Measurements from ENCODE around the gene LRP1.

Gene LRP1

GRCh38 chr12:57160741-57161140 lies 32.5 kb downstream of the LRP1 start:
- TF ChIP-seq PATZ1 (CRISPR knock-in tag; IDR thresholded peaks at IDR 0.05; ENCODE audit: borderline replicate concordance) (no peak), ZC3H10 (CRISPR knock-in tag; IDR thresholded peaks at IDR 0.05) (no peak), ESRRG (CRISPR knock-in tag; IDR thresholded peaks at IDR 0.05) (no peak), ZNF70 (CRISPR knock-in tag; IDR thresholded peaks at IDR 0.05) (no peak), ISL1 (CRISPR knock-in tag; IDR thresholded peaks at IDR 0.05) (no peak), SNAI2 (CRISPR knock-in tag; IDR thresholded peaks at IDR 0.05) (no peak), TSHZ2 (CRISPR knock-in tag; IDR thresholded peaks at IDR 0.05) (no peak), GLIS3 (CRISPR knock-in tag; IDR thresholded peaks at IDR 0.05) (no peak), POU6F1 (CRISPR knock-in tag; IDR thresholded peaks at IDR 0.05; ENCODE audit: borderline replicate concordance, low read depth) (no peak), ZNF565 (CRISPR knock-in tag; conservative IDR thresholded peaks at IDR 0.05; ENCODE audit: low read depth) (no peak)
- no peak for ATAC-seq

- TF ChIP-seq ZFP3 (CRISPR knock-in tag; IDR thresholded peaks at IDR 0.05) (no peak), GLIS3 (CRISPR knock-in tag; IDR thresholded peaks at IDR 0.05) (no peak)
- ATAC-seq: no peak
These were observed 33.2 kb downstream of the LRP1 start for GRCh38 chr12:57161491-57161890.

GRCh38 chr12:57162553-57163125 lies 34.4 kb downstream of the LRP1 start:
- ATAC-seq: no peak
- TF ChIP-seq SNAI2 (CRISPR knock-in tag; IDR thresholded peaks at IDR 0.05) (no peak), ZFP30 (CRISPR knock-in tag; IDR thresholded peaks at IDR 0.05) (no peak), GLIS3 (CRISPR knock-in tag; IDR thresholded peaks at IDR 0.05) (no peak), TOX (CRISPR knock-in tag; IDR thresholded peaks at IDR 0.05; ENCODE audit: borderline replicate concordance) (no peak), ARNTL (CRISPR knock-in tag; IDR thresholded peaks at IDR 0.05; ENCODE audit: borderline replicate concordance, low read depth) (no peak), TSHZ2 (CRISPR knock-in tag; IDR thresholded peaks at IDR 0.05) (no peak), ZNF70 (CRISPR knock-in tag; IDR thresholded peaks at IDR 0.05) (no peak), CREB5 (CRISPR knock-in tag; IDR thresholded peaks at IDR 0.05; ENCODE audit: low read depth) (no peak), POU6F1 (CRISPR knock-in tag; IDR thresholded peaks at IDR 0.05; ENCODE audit: borderline replicate concordance, low read depth) (no peak), ISL1 (CRISPR knock-in tag; IDR thresholded peaks at IDR 0.05) (no peak), CSRNP3 (CRISPR knock-in tag; IDR thresholded peaks at IDR 0.05) (no peak), PPARA (CRISPR knock-in tag; IDR thresholded peaks at IDR 0.05; ENCODE audit: borderline replicate concordance) (no peak)
